SK-N-MC (cell line): ENCODE results near the gene ALOX15B.

Experiments
- DNase-seq: peaks from one replicate; pipeline ENCODE4 v3.0.0-alpha.2; 2011; ENCODE audit warnings: low read depth, low spot score
- H3K27ac ChIP-seq: fragments of 200-600 bp; sonication (generic); 2 replicates; pipeline ENCODE4 v1.5.1; 2016; ENCODE audit warnings: mixed run types
- H3K36me3 ChIP-seq: fragments of 200-600 bp; sonication (generic); 2 replicates; pipeline ENCODE4 v1.6.1; 2017; ENCODE audit warnings: antibody characterized with exemption, low read length, mixed read lengths; ENCODE audit not compliant: insufficient read depth
- H3K4me3 ChIP-seq: fragments of 200-600 bp; sonication (generic); 2 replicates; pipeline ENCODE4 v1.5.1; 2016
- H3K9ac ChIP-seq: fragments of 200-600 bp; sonication (generic); 2 replicates; pipeline ENCODE4 v1.8.0; 2017; ENCODE audit warnings: mixed run types, mixed read lengths; ENCODE audit not compliant: insufficient read length
- H3K9me3 ChIP-seq: fragments of 200-600 bp; sonication (generic); 2 replicates; pipeline ENCODE4 v1.6.1; 2017; ENCODE audit warnings: low read depth, mild to moderate bottlenecking, antibody characterized with exemption, low read length, moderate library complexity, mixed read lengths
- EZH2 ChIP-seq: fragments of 200-600 bp; sonication (generic); IDR thresholded peaks from one replicate; pipeline ENCODE4 v1.6.1; 2017; ENCODE audit warnings: antibody characterized with exemption
- FOXP2 ChIP-seq: optimal IDR thresholded peaks from 2 replicates; pipeline ENCODE3; 2011; ENCODE audit warnings: mild to moderate bottlenecking, moderate library complexity; ENCODE audit not compliant: insufficient read depth; ENCODE audit errors: extremely low read length, control extremely low read depth
- POLR2AphosphoS5 ChIP-seq: IDR thresholded peaks from 2 replicates; pipeline ENCODE4 v1.6.1; 2012; ENCODE audit warnings: mild to moderate bottlenecking, low read depth, low read length, borderline replicate concordance

ALOX15B gene

DNA sequence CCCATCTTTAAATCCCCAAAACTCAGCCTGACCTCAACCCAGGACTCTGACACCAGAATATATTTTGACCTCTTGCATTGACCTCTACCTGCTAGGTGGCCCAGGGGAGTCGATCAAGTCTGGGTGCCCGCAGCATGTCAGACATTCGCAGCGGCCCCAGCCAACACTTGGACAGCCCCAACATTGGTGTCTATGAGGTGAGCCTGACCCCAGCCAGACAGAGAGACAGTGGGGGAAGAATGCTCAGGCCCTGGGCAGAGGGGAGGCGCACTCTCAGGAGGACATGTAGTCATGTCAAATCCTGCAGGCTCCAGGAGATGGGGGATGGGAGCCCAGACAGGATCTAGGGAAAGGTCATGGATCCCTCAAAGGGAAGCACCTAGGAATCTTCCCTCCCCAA is 31.0 kb upstream of the ALOX15B start:
- Histone ChIP-seq H3K4me3 (no peak overlapping the region), H3K9me3 (no peaks in the 10 kb centered on the region), H3K9ac (no peak overlapping the region), H3K27ac (no peak overlapping the region), H3K36me3 (no peaks in the 10 kb centered on the region)
- DNase-seq = no peak
- TF ChIP-seq POLR2AphosphoS5 (no peak), EZH2 (no peak)

DNA sequence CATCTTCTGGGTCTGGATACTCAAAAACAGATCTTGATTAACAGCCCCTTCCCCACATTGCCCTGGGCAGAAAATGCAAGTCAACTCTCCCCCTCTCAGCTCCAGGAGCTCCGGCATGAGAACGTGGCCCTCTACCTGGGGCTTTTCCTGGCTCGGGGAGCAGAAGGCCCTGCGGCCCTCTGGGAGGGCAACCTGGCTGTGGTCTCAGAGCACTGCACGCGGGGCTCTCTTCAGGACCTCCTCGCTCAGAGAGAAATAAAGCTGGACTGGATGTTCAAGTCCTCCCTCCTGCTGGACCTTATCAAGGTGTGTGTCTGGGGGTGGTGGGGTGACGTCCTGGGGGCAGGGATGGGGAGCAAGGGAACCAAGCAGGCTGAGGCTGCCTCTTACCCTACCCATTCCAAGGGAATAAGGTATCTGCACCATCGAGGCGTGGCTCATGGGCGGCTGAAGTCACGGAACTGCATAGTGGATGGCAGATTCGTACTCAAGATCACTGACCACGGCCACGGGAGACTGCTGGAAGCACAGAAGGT is 26.7 kb upstream of the ALOX15B start:
- no peak overlapping the region for H3K27ac ChIP-seq

DNA sequence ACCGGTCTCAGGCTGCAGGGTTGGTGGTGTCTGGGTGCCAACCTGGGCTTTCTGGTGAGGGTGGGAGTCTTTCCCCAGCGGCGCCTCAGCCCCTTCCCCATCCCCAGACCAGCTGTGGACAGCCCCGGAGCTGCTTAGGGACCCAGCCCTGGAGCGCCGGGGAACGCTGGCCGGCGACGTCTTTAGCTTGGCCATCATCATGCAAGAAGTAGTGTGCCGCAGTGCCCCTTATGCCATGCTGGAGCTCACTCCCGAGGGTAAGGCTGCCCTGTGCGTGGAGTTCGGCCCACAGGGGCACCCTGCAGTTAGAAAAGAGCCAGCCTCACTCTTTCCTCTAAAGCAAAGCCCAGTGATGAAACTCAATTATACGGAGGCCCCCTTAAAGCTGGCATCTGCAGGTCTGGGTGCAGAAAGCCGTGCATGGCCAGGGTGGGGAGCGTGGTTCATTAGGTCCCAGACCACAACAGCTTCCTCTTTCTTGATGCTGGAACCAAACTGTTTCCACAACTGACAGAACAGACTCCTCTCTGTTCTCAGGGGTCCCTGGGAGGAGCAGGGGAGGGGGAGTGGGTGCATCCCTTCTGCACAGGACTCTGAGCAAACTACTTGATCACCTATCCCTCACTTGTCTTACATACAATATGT is 25.7 kb upstream of the ALOX15B start:
- Histone ChIP-seq H3K9me3 (no peaks in the 10 kb centered on the region), H3K27ac (no peak overlapping the region), H3K4me3 (no peak overlapping the region), H3K36me3 (no peaks in the 10 kb centered on the region), H3K9ac (no peak overlapping the region)
- DNase-seq = no peak
- TF ChIP-seq POLR2AphosphoS5 (no peak), EZH2 (no peak), FOXP2 (no peak)

More for the DNA sequence above, 26.7 kb upstream of the ALOX15B start:
- Histone ChIP-seq H3K9me3 (no peaks in the 10 kb centered on the region), H3K9ac (no peak overlapping the region), H3K4me3 (no peak overlapping the region), H3K36me3 (no peaks in the 10 kb centered on the region)
- no peak for DNase-seq
- TF ChIP-seq FOXP2 = no peak
- TF ChIP-seq EZH2 = no peak
- no peak for TF ChIP-seq POLR2AphosphoS5

DNA sequence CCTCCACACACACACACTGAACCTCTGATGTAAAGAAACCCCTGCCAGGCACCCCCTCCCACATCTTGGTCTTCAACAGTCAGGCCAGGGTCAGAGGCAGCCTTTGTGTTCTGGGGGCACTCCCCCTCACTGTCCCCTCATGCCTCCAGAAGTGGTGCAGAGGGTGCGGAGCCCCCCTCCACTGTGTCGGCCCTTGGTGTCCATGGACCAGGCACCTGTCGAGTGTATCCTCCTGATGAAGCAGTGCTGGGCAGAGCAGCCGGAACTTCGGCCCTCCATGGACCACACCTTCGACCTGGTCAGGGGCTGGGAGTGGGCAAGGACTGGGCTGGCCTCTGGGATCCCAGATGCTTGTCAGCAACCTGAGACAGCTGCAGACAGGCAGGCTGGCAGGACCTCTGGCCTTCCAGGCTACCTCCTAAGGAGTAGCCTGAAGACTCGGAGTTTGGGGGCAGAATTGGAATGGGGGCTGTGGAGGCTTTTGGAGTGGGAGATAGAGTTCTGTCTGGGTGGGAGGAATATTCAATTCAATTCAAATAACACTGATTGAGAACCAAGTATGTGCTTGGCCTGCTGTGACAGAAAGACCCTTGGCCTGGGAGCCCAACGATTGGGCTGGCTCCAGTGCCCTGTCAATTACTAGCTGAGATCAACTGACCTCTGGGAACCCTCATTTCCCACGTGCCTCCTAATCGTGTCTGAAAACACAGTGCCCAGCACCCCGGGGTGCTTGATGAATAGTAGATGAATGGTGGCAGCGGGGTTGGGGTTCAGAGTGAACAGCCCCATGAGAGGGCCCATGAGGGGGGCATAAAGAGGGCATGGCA is 24.9 kb upstream of the ALOX15B start:
- TF ChIP-seq POLR2AphosphoS5 (no peak), FOXP2 (no peak), EZH2 (no peak)
- no peak overlapping the region for H3K9ac ChIP-seq
- H3K36me3 ChIP-seq = no peaks in the 10 kb centered on the region
- no peak for DNase-seq
- no peak overlapping the region for H3K27ac ChIP-seq
- no peak overlapping the region for H3K4me3 ChIP-seq
- H3K9me3 ChIP-seq = no peaks in the 10 kb centered on the region

DNA sequence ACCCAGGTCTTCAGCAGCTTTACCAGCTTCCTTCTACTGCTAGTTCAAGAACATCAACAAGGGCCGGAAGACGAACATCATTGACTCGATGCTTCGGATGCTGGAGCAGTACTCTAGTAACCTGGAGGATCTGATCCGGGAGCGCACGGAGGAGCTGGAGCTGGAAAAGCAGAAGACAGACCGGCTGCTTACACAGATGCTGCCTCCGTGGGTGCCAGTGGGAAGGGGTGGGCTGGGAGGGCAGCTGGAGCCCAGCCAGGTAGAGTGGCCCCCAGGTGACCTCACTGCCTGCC is 24.4 kb upstream of the ALOX15B start:
- no peak overlapping the region for H3K9ac ChIP-seq
- no peak overlapping the region for H3K4me3 ChIP-seq
- H3K27ac ChIP-seq = no peak overlapping the region
- DNase-seq = no peak
- no peaks in the 10 kb centered on the region for H3K36me3 ChIP-seq
- no peaks in the 10 kb centered on the region for H3K9me3 ChIP-seq
- no peak for TF ChIP-seq POLR2AphosphoS5
- no peak for TF ChIP-seq EZH2
- no peak for TF ChIP-seq FOXP2

DNA sequence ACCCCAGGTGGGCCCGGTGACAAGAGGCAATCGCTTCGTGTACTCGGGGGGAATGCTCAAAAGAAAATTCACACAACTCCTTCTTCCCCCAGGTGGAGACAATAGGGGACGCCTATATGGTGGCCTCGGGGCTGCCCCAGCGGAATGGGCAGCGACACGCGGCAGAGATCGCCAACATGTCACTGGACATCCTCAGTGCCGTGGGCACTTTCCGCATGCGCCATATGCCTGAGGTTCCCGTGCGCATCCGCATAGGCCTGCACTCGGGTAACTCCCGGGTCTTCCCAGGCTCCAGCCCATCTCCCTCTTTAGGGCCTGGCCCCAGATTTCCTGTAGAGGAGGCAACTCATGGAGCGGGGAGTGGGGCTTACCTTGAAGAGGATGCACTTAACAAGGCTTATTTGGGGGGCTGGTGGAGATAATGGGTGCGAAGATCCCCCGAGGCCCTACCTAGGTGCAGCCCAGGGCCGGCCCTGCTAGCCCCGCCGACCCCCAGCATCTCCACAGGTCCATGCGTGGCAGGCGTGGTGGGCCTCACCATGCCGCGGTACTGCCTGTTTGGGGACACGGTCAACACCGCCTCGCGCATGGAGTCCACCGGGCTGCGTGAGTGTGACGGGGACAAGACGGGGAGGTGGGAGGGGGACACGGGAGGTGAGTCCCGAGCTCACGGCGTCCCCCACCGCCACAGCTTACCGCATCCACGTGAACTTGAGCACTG is 23.5 kb upstream of the ALOX15B start:
- DNase-seq = no peak
- TF ChIP-seq EZH2 = no peak
- no peak for TF ChIP-seq POLR2AphosphoS5
- no peak for TF ChIP-seq FOXP2
- Histone ChIP-seq H3K4me3 (no peak overlapping the region), H3K27ac (no peak overlapping the region), H3K36me3 (no peaks in the 10 kb centered on the region), H3K9ac (no peak overlapping the region), H3K9me3 (no peaks in the 10 kb centered on the region)

DNA sequence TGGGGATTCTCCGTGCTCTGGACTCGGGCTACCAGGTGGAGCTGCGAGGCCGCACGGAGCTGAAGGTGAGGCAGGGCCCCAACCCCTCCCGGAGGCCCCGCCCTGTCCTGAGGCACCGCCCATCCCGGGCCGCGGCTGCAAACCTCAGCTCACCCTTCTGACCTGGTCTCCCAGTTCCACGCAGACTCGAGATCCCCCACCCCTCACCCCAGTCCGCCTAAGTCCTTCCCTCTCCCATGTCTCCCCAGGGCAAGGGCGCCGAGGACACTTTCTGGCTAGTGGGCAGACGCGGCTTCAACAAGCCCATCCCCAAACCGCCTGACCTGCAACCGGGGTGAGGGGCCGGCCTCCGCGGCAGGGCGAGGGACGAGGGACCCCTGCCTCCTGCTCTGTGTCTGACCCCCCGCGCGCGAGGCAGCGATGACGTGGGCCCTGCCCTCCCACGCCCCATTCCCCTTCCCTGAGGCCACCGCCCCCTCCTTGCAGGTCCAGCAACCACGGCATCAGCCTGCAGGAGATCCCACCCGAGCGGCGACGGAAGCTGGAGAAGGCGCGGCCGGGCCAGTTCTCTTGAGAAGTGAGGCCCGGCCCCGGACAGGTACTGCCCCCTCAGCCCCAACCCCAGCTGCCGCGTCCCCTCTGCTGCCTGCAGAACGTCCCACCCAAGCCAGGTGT is 22.8 kb upstream of the ALOX15B start:
- DNase-seq = no peak
- Histone ChIP-seq H3K4me3 (no peak overlapping the region), H3K27ac (no peak overlapping the region), H3K9ac (no peak overlapping the region), H3K9me3 (no peaks in the 10 kb centered on the region), H3K36me3 (no peaks in the 10 kb centered on the region)
- TF ChIP-seq POLR2AphosphoS5 = no peak
- no peak for TF ChIP-seq FOXP2

DNA sequence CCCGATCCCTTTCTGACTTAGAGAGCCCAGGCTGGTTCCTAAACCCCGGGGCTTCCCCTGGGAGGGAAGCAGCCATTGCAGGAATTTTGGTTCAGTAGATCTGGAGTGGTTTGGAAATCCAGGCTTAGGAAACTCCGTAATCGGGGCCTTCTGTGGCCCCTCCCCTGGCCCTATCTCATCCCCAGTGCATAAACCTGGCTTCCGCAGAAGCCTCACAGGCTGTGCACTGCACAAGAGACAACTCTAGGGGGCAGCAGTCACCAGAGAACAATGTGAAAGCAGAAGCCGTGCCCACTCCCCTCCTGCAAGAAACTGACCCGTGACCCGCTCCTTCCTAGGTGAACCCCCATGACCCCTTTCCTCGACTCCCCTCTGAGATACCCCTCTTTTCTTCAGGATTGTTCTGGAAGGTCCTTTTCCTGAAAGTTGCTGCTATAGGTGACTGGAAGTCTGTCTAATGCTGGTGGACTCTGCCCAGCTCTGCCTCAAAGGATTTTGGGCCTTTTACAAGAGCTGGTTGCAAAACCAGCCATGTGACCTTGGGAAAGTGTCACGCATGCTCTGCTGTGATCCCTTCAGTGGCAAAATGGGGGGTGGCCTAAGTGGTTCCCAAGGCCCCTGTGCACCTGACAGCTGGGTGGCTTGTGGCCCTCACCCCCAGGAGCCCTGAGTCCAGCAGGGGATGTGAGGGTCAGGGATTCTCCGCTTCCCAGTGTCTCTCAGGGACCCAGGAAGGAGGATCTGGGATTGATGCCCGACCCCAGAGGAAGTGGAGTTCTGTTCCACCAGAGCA is 22.0 kb upstream of the ALOX15B start:
- Histone ChIP-seq H3K9me3 (no peaks in the 10 kb centered on the region), H3K9ac (no peak overlapping the region), H3K27ac (no peak overlapping the region), H3K4me3 (no peak overlapping the region), H3K36me3 (no peaks in the 10 kb centered on the region)
- TF ChIP-seq EZH2 (no peak), POLR2AphosphoS5 (no peak), FOXP2 (no peak)
- no peak for DNase-seq
